NCI-H146 treated with DMSO at 0.1 percent for 48 hours (cell line): ENCODE data around the gene KRT76.
"Not testable (repeated sequence)": the region's sequence is repeated elsewhere in the genome, so short reads cannot be mapped to it uniquely, and the experiment has no call there.

Source experiments
- DNase-seq: peaks from one replicate; lab custom pipeline; 2025; ENCODE audit not compliant: unreplicated experiment; lab: John Stamatoyannopoulos, UW

KRT76 gene

GRCh38 chr12:52797529-52797894, 20.4 kb upstream of the KRT76 start:
- DNase-seq = no peak

- DNase-seq = no peak
These were observed 19.8 kb upstream of the KRT76 start for GRCh38 chr12:52796839-52797528.

GRCh38 chr12:52796429-52796794, 19.3 kb upstream of the KRT76 start:
- no peak for DNase-seq

GRCh38 chr12:52795694-52796428, 18.7 kb upstream of the KRT76 start, which contains the start of gene KRT3:
Gene KRT3, minus strand, starts transcription at chr12:52796117. Its CDS starts 75 bp downstream, at chr12:52796042.
- DNase-seq = no peak

GRCh38 chr12:52795332-52795674, 18.2 kb upstream of the KRT76 start:
- DNase-seq = not testable (repeated sequence)

- DNase-seq = no peak
These were observed 17.6 kb upstream of the KRT76 start for GRCh38 chr12:52794479-52795331.

GRCh38 chr12:52792185-52793029, 15.3 kb upstream of the KRT76 start:
- no peak for DNase-seq

GRCh38 chr12:52791271-52792184, 14.4 kb upstream of the KRT76 start:
- DNase-seq = no peak

GRCh38 chr12:52790427-52791270, 13.5 kb upstream of the KRT76 start:
- no peak for DNase-seq

GRCh38 chr12:52789637-52790426, 12.7 kb upstream of the KRT76 start:
- DNase-seq = no peak

- DNase-seq = no peak
These were observed 11.9 kb upstream of the KRT76 start for GRCh38 chr12:52788876-52789636.

- no peak for DNase-seq
These were observed 11.2 kb upstream of the KRT76 start for GRCh38 chr12:52788192-52788875.

GRCh38 chr12:52787324-52788191, 10.4 kb upstream of the KRT76 start:
- DNase-seq = no peak

GRCh38 chr12:52784909-52785308, 7.8 kb upstream of the KRT76 start:
- DNase-seq = no peak

GRCh38 chr12:52783563-52784316, 6.6 kb upstream of the KRT76 start:
- DNase-seq = no peak
